Measurements from ENCODE around the gene TMEM132A.
A peak's percentile ranks its signal among the peaks of the same experiment; 100 is the strongest.

Gene TMEM132A

DNA sequence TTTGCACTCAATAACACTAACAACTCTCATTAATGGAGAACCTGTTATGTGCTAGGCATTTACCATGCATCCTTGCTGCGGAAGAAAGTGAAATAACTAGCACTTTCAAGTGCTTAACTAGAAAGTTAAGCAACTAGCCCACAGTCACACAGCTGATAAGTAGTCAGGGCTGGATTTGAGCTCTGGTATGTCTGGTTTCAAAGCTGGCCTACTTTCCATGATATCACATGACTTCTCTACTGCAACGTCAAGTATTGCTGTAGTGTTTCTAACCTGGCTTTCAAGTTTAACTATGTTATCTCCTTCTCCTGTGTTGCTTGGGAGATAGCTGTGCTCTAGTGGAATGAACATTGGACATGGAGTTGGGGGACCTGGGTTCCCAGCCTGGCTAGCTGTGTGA, 15.6 kb downstream of the TMEM132A start:
- DNase-seq, result no peak

DNA sequence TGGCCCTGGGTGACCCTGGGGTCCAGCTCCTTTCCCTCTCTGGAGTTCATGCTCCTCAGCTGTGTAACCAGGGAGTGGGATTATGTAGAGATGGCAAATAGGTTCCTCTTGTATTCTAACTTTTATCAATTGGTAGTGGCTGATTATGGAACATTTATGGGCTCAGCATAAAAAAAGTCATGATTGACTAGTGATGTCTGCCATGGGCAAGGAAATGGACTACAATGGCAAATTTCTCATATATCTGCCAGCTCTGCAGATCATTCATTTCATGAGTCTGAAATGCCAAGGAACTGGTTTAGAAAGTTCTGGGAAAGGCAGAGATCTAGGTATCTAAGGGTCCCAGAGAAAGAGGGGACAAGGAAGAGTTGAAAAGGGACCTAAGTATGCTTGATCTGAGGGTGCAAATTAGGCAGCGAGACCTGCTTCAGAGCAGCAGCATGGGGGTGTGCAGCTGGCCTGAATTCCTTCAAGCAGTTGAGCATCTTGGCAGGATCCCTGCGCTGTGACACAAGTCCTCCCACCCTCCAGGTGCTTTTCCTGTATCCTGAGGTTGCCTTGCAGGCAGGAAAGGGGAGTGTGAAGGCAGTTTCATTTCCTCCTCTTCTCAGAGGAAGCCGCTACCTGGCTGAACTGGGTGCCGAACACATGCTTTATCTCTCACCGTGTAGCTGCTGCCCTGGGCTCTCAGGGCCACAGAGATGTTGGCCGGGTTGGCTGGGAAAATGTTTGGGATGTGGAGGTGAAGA, 17.3 kb downstream of the TMEM132A start:
- DNase-seq, result no peak

DNA sequence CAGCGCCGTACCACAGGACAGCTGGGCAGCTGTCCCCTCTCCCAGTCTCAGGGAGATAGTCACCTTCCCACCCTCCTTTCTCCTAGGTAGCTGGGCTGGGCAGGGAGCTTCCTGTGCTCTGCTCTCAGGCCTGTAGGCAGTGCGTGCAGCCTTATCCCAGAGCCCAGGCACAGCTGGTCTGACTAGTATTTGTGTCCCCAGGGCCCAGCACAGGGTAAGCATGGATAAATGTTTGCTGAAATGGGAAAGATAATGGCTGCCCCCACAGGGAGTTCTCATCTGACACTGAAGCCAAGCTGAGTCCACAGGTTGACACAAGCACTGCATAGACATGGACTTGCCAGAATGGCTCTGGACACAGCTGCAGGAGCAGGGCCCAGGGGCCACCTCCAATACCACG, 18.0 kb downstream of the TMEM132A start:
- peak; percentile 79 for DNase-seq

DNA sequence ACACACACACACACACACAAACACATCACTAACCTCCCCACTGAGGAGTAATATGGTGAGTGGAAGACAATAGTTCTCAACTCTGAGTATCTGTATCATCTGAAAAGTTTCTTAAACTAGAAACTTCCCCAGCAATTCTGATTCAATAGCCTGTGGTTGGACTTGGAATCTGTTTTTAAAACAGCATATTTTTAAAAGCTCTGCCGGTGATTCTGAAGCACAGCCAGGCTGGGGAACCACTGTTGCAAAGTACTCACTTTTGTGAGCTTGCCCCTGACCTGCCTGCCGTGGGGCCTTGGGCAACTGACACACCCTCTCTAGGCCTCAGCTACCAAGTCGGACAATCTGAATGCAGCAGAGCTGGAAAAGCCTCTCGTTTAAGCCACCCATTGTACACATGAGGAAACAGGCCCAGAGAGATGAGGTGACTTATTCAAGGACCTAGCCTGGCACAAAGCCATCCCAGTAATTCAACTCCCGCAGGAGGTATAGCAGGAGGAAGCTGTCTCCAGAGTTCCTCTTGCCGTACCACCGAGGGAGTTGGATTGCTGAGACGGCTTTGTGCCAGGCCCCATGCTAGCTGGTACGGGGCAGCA, 18.8 kb downstream of the TMEM132A start:
- DNase-seq, result peak; percentile 89

DNA sequence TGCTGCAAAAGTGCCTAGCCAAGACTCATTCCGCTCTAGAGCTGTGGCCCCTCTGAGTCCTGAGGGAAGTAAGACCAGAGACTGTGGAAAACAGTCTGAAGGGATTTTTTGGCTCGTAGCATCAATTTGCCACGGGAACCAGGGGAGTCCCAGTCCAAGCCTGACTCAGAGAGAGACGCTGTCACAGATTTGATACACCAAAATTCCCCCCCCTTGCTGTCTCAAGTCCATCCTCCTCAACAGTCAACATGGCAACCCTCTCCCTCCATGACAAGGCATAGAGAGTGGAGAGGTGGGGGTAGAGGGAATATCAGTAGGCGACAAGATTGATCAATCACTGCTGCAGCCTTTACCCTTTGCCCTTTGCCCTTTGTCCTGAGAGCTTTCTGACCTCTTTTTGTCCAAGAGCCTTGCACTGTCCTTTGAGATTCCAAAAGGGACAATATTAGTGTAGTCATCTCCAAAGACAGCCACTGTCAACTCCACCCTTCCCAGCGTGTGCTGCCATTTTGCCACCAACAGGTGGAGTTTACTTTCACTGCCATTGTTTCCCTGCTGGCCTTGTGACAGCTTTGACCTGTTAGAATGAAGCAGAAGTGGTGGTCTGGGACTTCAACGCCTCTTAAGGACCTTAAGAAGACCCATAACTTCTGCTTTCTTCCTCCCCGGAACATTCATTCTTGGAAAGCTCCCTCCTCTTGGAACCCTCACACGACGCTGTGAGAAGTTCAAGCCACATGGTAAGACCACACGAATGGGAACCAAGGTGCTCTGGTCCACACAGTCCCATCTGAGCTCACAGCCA, 20.4 kb downstream of the TMEM132A start:
- DNase-seq, result no peak

DNA sequence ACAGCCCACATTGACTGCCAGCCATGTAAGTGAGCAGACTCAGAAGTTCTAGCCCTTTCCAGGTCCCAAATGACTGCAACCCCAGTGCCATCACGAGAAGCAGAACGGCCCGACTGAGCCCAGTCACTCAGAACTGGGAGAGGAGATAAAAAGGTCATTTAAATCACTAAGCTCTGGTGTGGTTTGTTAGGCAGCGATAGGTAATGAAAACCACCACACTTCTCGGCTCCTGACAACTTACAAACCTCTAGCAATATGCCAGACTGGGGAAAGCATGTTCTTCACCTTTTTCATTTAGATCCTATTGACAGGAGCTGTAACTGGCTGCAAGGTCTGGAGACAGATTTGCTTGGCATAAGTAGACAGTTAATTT, 21.0 kb downstream of the TMEM132A start:
- no peak for DNase-seq

DNA sequence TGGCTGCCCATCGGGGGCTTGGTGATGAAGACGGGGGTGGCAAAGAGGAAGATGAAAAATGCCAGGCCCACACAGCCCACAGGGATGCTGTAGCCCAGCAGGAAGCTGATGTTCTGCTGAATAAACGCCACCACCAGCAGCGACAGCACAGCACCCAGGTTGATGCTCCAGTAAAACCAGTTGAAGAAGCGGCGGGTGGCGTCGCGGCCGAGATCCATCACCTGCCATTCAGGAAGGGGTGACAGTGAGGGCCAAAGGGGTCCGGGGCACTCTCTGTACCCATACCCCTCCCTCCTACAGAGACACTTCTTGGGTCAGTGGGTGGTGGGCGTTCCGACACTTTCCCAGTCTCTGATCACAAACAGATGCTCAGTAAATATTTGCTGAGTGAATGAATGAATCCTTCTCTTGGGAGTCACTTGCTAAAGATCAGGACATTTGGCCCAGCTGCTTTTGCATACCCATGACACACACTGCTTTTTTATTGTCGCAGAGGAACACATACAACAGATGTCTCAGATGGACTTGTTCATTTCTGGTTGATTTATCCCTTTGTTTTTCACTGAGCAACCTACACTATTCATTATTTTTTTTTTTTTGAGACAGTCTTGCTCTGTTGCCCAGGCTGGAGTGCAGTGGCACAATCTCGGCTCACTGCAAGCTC, 22.5 kb downstream of the TMEM132A start:
- DNase-seq, result peak; percentile 83

DNA sequence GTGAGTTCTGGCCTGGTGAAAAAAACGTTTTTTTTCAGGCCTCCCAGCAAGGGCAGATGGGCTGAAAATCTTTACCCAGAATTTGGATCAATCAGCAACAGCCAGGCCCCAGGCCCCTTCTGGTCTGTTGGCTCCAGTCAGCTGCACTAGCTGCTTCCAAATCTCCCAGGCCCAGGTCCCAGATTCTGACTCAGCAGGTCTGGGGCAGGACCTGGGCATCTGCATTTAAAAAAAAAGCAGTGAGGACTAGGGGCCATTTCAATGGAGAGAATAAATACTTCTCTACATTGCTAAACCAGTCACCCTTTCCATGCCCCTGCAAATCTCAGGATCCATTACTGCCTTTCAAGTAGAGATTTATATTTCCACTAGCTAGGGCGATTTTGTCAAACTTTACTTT, 23.4 kb downstream of the TMEM132A start:
- no peak for DNase-seq

DNA sequence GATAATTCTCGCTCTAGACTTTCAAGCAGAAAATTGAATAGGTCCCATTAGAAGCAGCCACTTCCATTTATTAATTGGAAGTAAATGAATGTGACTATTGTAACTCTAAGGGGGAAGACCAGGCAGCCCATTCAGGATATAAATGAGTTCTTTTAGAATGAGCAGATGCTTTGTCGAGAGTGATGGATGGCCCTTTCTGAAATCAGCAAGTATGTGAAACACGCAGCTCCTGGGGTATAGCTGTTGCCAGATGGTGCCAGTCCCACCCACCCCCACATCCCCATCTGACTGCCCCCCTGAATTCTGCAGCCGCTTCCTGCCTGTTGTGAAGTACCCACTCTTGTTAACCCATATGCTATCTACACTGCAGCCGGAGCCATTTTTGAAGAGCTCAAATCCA, 24.0 kb downstream of the TMEM132A start:
- peak; percentile 74 for DNase-seq

DNA sequence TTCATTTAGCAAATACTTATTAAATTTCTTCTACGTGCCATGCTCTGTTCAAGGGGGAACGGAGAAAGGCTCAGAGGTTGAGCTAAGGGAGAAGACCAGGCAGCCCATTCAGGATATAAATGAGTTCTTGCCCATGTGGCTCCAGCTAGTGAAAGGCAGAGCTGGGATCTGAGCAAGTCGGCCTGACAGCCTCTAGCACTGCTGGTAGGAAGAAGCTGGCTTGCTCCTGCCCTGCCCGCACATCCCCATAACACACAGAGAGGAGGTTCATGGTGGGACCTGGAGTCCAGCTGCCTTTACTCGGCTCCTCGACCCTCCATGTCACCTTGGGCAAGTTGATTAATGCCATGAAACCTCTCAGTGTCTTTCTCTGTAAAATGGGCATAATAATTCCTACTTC, 25.8 kb downstream of the TMEM132A start:
- DNase-seq, result no peak

DNA sequence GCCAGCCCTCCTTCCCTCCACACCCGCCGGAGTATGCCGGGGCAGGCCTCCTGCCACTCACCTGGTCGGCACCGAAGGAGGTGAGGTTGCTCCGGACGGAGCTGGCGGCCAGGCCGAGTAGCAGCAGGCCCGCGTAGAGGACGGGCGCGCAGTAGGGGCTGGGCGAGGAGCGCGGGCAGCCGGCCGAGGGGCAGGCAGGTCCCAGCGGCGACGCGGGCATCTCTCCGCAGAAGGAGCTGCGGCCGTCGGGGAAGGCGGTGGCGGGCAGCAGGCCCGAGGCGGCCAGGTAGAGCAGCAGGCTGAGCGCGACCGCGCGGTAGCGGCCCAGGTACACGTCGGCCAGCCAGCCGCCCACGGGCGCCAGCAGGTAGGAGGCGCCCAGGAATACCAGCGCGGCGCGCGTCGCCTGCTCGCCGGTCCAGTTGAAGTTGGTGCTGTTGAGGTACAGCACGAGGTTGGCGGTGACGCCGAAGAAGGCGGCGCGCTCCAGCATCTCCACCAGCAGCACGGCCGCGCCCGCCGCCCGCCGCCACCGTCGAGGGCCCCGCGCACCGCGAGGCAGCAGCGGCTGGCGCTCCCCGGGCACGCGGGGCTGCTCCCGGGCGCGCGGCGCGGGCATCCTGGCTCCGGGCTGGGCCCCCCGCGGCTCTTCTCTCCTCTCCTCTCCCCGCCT, 26.8 kb downstream of the TMEM132A start:
- no peak for DNase-seq

DNA sequence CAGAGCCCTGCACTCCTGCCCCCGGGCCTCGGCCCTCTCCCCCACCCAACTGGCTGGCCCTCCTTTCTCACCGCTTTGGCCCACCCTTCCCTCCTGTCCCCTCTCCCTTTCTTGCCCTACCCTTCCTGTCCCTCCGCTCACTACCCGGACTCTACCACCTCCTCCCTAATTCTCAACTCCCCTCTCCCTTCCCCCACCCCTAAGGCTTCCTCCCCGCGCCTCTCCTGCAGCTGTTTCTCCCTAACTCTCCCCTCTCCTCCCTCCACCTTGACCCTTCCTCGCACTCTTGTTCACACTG, 27.3 kb downstream of the TMEM132A start:
- no peak for DNase-seq

DNA sequence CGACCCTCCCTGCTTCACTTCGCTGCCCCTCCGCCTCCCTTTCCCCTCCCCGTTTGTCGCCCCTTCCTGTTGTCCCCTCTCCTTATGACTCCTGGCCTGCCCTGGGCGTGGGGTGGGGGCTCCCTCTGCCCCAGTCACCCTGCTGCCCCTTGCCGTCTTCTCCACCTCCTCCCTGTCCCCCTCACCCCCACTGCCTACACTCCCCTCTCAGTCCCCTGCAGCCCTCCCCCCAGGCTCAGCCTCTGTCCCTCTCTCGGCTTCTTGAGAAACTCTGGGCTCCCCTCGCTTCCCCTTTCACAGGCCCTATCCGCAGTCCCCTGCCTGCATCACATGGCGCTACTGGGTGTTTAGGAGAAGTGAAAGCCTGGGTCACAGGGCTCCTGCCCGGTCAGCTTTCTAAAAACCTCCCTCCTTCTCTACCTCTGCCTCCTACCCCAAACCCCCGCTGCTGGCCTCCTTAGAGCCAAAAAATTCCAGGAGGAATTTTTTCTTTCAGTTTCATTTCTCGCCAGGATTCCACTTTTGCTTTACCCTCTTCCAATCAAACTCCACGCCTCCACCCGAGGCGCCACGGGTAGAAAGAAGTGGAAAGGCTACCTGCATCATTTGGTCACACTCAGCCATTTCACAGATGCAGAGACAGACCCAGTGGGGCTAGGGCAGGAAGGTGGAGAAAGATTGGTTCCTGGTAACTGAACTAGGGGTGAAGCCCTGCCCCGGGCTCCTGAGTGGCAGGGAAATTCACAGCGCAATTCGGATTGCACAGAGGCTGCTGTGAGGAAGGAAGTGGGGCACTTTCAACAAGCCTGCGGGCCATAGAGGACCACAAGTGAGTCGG, 27.9 kb downstream of the TMEM132A start, which contains the start of gene SLC15A3:
SLC15A3 (minus strand) TSS at position 273 of the 838 bp plus-strand sequence. CDS start 625 bp downstream, outside the sequence.
- DNase-seq, result no peak

DNA sequence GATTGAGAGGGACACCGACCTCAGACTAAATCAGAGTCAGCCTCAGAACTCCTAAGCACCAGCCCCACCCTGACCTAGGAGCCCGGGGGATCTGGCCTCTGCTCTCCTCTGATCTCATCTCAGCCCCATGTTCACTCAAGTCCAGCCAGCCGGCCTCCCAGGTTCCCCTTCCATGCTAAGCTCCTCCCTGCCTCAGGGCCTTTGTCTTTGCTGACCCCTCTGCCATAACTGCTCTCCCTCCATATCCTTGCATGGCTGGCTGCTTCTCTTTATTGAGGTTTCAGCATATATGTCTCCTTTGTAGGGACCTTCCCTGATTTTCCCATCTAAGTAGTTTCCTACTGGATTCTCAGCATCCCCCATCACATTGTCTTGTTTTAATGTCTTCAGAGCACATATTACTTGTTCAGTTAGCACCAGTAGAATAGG, 28.5 kb downstream of the TMEM132A start:
- no peak for DNase-seq

DNA sequence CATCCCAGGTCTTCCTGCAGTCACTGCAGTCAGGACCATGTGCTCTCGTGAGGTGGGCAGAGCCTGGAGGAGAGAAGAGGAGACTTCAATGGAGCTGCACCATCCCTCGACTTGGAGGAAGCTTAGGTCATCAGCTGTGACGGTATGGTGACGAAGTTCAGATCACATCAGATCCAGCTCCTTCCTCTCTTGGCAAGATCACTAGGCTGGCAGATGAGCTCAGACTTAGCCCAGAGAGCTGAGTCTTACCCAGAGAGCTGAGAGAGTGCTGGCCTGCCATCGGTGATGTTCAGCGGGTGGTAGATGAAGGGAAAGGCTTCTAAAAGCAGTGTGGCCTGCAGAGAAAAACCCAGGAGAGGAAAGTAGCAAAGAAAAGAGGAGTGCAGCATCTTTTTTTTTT, 29.5 kb downstream of the TMEM132A start:
- DNase-seq, result no peak

DNA sequence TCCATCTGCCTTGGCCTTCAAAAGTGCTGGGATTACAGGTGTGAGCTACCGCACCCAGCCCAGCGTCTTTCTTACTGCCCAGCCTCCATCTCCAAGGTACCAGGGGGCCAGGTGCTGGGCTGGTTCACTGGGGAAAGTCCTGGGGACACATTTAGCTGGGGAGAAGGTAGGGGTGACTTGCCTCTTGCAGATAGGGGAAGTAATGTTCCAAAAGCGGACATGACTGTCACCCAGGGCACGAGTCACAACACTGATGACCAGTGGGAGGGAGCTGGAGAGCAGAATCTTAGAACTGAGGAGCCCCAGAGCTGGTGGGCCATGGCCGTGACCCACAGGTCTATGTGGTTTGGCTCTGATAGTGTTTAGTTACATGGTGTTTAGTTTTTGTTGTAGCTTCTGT, 30.2 kb downstream of the TMEM132A start:
- no peak for DNase-seq

DNA sequence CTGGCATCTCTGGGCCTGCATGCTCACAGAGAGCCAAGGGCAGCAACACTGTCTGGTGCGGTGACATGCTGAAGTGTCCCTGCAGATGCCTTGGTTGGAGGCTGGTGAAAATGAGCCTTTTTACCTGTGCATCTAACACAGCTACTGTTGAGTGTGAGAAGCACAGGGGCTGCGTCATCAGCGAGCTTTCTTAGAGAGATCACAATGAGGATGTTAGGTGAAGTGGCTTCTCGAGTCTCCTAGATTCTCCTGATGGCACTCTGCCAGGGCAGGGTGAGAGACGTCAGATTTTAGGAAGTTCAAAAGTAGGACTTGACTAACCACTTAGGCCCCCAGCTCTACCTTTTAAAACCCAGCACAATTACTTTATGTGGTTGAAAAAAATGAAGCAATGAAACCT, 31.3 kb downstream of the TMEM132A start:
- DNase-seq, result no peak

DNA sequence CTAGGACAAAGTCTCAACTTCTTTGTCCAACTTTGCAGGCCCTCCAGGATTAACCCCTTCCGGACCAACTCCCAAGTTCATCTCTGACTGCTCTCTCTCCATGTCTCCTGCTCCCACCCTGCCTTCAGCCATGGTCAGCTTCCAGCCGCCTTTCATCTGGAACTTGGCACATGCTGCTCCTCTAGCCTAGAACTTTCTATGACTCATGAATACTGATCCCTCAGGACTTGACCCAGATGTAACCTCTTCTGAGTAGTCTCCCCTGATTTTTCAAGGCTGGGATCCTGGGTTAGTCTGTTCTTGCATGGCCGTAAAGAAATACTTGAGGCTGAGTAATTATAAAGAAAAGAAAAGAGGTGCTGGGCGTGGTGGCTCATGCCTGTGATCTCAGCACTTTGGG, 32.9 kb downstream of the TMEM132A start:
- DNase-seq, result no peak

DNA sequence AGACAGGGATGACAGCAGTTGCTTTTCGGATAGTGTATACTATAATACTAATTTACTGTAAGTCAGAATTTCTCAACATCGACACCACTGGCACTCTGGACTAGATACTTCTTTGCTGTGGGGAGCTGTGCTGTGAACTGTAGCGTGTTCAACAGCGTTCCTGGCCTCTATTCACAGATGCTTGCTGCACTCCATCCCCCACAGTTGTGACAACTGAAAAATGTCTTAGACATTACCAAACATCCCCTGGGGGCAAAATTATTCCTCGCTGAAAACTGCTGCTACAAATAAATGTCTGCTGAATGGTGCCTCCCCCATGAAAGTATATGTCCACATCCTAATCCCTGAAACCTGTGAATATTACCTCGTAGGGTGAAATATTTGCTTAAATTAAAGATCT, 35.2 kb downstream of the TMEM132A start:
- no peak for DNase-seq

DNA sequence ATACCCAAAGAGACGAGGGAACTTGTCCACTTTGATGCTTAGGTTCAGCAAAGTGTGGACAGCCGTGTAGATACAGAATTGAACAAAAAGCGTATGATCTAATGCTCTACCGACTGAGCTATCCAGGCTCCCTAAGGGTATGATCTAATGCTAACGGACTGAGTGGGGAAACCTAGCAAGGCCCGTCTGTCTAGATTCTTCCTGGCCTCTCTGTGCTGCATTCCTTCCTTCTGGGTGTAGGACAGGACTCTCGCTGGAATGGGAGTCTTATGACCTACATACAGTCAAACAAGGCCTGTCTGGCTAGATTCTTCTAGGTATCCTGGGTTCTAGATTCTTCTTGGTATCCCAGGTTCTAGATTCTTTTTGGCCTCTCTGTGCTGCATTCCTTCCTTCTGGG, 36.1 kb downstream of the TMEM132A start:
- no peak for DNase-seq

DNA sequence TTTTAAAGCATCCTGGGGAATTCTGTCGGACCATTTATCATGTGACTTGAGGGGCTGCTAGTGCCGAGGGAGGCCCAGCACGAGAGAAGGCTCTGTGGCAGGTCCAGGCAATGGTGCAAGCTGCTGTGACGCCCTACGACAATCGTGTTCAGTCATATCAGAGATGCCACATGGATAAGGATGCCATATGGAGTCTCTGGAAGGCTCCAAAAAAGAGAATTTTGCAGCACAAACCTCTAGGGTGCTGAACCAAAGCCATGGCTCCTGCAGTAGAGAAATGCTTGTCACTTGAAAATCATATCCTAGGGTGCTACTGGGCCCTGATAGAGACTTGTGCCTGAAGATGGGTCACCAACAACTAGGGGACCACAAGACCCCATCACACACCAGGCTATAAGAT, 40.5 kb downstream of the TMEM132A start:
- DNase-seq, result no peak

DNA sequence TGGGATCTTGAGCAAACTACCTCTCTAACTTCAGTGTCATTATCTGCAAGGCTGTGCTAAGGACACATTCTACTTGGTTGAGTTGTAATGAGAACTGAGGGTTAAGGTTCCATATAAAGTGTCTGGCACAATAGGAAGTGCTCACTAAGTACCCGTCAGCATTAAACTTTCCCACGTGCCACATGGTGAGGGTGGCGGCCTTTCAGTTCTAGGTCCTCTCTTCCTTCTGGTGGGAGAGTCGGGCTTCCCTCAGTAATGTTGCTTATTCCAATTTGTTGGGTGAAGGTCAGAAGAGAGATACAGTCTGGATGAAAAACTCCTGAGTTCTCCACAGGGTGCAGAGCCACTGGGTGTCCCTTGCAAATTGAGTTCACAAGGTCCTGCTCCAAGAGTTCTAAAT, 42.6 kb downstream of the TMEM132A start:
- no peak for DNase-seq
